A673 (cell line): ENCODE data around the gene IRX3.

Experiments
- EZH2 ChIP-seq: fragments of 200-600 bp; sonication (generic); IDR thresholded peaks from 2 replicates; pipeline ENCODE4 v1.6.1; 2017; ENCODE audit warnings: borderline replicate concordance, low read depth, mild to moderate bottlenecking, mixed read lengths, antibody characterized with exemption, low read length; ENCODE audit not compliant: poor library complexity, severe bottlenecking
- TF ChIP-seq, protein P1 (sequence below): fragments of 300-800, 200-600 bp; sonication (generic); conservative IDR thresholded peaks from 2 replicates; pipeline ENCODE4 v1.5.1; 2017; ENCODE audit warnings: low read depth, mild to moderate bottlenecking, antibody characterized with exemption, low read length, moderate library complexity, mixed read lengths

- TF ChIP-seq, protein P1, sequence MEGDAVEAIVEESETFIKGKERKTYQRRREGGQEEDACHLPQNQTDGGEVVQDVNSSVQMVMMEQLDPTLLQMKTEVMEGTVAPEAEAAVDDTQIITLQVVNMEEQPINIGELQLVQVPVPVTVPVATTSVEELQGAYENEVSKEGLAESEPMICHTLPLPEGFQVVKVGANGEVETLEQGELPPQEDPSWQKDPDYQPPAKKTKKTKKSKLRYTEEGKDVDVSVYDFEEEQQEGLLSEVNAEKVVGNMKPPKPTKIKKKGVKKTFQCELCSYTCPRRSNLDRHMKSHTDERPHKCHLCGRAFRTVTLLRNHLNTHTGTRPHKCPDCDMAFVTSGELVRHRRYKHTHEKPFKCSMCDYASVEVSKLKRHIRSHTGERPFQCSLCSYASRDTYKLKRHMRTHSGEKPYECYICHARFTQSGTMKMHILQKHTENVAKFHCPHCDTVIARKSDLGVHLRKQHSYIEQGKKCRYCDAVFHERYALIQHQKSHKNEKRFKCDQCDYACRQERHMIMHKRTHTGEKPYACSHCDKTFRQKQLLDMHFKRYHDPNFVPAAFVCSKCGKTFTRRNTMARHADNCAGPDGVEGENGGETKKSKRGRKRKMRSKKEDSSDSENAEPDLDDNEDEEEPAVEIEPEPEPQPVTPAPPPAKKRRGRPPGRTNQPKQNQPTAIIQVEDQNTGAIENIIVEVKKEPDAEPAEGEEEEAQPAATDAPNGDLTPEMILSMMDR: no peak
- no peak for TF ChIP-seq EZH2
These were observed 2.3 kb upstream of the IRX3 start for GRCh38 chr16:54288835-54289241.
